ENCODE measurements around the gene ADAMTSL5.
"Not testable (repeated sequence)": the region's sequence is repeated elsewhere in the genome, so short reads cannot be mapped to it uniquely, and the experiment has no call there.

ADAMTSL5 gene

DNA sequence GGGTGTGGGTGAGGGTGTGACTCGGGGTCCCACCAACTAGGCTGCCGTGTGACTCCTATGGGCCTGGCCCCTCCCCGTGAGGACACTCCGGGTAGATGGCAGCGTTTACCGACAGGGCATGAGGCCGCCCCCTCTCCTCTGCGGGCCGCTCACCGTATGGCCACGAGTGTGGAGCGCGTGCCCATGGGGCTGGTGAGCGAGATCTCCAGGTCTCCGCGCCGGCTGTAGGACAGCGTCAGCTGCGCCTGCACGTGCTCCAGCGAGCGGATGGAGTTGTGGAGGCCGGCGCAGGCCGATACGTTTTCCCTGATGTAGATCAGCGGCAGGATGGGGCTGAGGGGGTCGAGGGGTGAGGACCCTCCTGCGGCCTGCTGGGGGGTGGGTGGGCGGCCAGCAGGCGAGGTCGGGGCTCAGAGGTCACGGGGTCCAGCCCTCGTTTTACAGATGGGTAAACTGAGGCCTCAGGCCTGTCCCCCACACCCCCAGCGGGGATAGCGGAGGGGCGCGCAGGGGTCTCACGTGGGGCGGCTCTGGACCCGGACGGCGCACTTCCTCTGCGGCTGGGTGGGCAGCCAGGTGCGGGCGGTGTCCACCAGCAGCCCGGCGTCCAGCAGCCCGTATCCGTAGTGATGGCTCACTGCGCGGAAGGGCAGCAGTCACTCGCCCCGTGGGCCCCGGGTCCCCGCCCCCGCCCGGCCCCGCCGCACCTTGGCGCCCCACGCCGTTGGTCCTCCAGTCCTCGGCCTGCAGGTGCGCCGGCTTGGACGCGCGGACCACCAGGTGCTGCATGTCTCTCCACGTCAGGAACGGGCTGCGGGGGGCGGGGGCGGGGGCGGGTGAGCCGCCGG is 29.5 kb downstream of the ADAMTSL5 start:
- no peak for DNase-seq
- TF ChIP-seq CTCF (IDR thresholded peaks at IDR 0.05), result no peak
- H3K36me3 ChIP-seq, result no peaks in the 10 kb centered on the region
- peaks cover 0 to 12% (median 9%) of the 10 kb centered on the region in 4 donors for H3K4me1 ChIP-seq
- H3K9me3 ChIP-seq, result no peaks in the 10 kb centered on the region
- H3K4me3 ChIP-seq, result no peak overlapping the region
- H3K27me3 ChIP-seq, result peaks cover 0 to 9% of the 10 kb centered on the region in 2 donors
- intact Hi-C loops (cut with DNase I; ENCODE audit: low total_unique reads), result no loop called here
- no peak overlapping the region for H3K27ac ChIP-seq

DNA sequence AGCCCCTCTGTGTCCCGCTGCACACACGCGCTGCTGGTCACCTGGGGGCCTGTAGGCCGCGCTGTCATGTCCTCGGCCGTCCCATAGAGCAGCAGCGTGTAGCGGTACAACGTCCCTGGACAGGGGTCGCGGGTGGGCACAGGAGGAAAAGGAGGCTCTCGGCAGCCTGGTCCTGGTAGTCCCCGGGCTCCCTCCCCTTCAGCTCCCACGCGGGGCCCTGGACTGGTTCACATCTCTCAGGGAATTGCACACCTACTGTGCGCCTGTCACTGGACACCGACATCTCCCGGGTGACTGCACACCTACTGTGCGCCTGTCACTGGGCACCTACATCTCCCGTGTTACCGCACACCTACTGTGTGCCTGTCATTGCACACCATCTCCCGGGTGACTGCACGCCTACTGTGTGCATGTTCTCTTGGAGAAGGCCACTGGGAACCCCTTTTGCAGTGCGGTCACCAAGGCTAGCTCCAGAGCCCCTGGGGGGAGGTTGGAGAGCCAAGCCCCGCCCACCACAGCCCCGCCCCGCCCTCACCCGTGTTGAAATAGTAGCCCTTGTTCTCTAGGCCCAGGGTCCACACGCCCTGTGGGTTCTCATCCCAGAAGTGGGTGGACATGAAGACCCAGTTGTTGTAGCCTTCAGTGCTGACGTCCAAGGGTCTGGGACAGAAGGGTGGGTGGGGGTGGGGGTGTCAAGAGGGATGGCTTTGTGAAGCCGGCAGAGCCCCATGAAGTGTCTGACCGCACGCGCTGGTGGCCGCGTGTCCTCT is 30.3 kb downstream of the ADAMTSL5 start:
- H3K9me3 ChIP-seq, result no peaks in the 10 kb centered on the region
- peaks cover 0 to 9% of the 10 kb centered on the region in 2 donors for H3K27me3 ChIP-seq
- TF ChIP-seq CTCF (IDR thresholded peaks at IDR 0.05), result no peak
- H3K4me3 ChIP-seq, result no peak overlapping the region
- intact Hi-C loops (cut with DNase I; ENCODE audit: low total_unique reads), result no loop called here
- H3K27ac ChIP-seq, result no peak overlapping the region
- DNase-seq, result no peak
- H3K4me1 ChIP-seq, result peaks cover 0 to 18% (median 16%) of the 10 kb centered on the region in 4 donors
- H3K36me3 ChIP-seq, result no peaks in the 10 kb centered on the region

DNA sequence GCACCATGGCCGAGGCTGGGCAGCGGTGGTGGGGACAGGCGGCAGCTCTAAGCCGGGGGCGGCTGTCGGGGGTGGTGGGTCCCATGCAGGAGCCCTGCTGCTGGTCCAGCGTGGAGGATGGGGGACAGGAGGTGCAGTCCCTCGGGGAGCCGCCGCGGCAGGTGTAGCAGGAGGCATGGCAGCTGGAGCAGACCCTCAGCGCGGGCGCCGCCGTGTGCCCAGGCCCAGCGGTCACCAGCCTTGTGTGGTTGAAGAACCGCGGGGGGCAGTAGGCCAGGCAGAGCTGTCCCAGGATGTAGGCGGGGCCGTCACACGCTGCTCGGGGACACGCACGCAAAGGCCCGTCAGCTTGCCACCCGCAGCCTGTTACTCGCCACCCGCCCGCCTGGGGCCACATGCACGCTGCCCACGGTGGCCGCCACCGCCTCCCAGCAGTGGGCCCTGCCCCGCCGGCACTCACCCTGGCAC is 30.9 kb downstream of the ADAMTSL5 start:
- Histone ChIP-seq H3K27ac (no peak overlapping the region), H3K36me3 (peaks cover 0 to 4% (median 0%) of the 10 kb centered on the region in 3 donors), H3K4me1 (peaks cover 0 to 22% (median 18%) of the 10 kb centered on the region in 4 donors), H3K9me3 (no peaks in the 10 kb centered on the region), H3K4me3 (no peak overlapping the region), H3K27me3 (peaks cover 0 to 13% of the 10 kb centered on the region in 2 donors)
- intact Hi-C loops (cut with DNase I; ENCODE audit: low total_unique reads), result no loop called here
- no peak for DNase-seq
- no peak for TF ChIP-seq CTCF (IDR thresholded peaks at IDR 0.05)

DNA sequence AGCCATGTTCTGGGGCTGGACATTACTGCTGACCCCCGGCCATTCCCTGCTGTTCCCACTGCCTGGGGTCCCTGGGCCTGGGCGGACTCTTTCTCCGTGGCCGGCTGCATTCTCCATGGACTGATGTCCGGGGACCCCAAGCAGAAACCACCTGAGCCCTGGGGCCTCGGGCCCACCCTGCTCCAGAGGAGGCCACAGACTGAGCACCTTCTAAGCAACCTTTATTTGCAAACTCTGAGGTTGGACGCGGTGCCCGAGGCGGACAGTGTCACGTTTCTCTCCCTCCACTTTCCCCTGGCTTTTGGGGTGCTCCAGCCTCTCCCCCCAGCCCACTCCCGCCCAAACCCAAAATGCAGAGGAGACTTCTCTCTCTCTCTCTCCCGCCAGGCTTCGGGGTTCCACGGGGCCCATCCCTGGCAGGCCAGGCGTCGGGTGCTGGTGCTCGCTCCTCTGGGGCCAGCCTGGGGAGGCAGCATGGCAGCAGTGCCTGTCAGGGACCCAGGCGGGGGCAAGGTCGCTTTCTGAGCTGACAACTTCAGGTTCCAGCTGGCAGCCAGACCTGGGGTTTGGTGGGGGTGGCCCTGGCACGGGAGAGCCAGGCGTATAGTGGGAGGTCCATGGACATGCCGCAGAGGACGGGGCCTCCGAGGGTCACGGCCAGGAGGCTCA is 31.5 kb downstream of the ADAMTSL5 start:
- peaks cover 0 to 9% (median 3%) of the 10 kb centered on the region in 3 donors for H3K36me3 ChIP-seq
- no peak overlapping the region for H3K4me3 ChIP-seq
- peaks cover 0 to 17% of the 10 kb centered on the region in 2 donors for H3K27me3 ChIP-seq
- H3K9me3 ChIP-seq, result no peaks in the 10 kb centered on the region
- no peak for TF ChIP-seq CTCF (IDR thresholded peaks at IDR 0.05)
- no peak for DNase-seq
- intact Hi-C loops (cut with DNase I; ENCODE audit: low total_unique reads), result no loop called here
- peaks cover 0 to 22% (median 18%) of the 10 kb centered on the region in 4 donors for H3K4me1 ChIP-seq
- H3K27ac ChIP-seq, result no peak overlapping the region

DNA sequence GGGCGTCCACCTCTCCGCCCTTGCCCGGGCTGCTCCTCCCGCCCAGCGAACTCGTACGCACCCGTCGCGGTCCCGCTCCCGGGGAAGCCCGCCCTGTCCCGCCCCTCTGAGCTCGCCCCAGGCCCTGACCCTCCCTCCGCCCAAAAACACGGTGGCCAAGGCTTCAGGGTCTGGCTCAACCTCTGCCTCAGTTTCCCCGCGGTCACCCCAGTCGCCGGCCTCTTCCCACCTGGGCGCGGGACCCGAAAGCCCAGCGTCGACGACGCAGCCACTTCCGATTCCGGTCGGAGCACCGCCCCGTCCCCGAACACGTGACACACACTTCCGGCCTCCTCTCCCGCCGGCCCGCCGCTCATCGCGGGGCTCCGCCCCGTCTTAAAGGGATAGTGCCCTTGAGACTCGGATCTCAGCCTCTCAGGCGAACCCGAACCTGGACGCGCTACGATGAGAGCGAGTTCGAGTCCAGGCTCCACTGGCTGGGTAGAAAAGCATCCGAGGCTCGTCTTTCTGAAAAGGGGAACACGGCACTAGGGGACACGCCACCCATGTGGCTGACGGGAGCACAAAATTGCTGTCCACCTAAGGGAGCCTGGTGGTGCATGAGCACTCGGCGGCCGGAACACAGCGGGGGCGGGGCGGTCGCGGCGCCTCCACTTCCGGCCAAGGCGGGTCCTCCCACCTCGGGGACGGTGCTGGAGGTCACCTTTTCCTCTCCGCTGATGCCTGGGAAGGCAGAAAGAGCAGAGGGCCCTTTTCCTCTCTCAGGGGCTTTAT is 33.7 kb downstream of the ADAMTSL5 start, which contains the start of gene C19orf25:
TSS of gene C19orf25 (minus strand) at position 282 of the 774 bp plus-strand sequence. CDS start 312 bp downstream, outside the sequence.
- peaks cover 0 to 40% of the 10 kb centered on the region in 2 donors for H3K27me3 ChIP-seq
- H3K9me3 ChIP-seq, result no peaks in the 10 kb centered on the region
- H3K36me3 ChIP-seq, result peaks cover 0 to 29% (median 24%) of the 10 kb centered on the region in 3 donors
- peaks cover 0 to 28% (median 18%) of the 10 kb centered on the region in 4 donors for H3K4me1 ChIP-seq
- peak; percentile 94 to 96 for DNase-seq
- peak within 1 kb of the TSS; percentile 72 for H3K27ac ChIP-seq
- H3K4me3 ChIP-seq, result peak within 1 kb of the TSS; percentile 74 to 99
- intact Hi-C loops (cut with DNase I; ENCODE audit: low total_unique reads), result no loop called here
- no peak for TF ChIP-seq CTCF (IDR thresholded peaks at IDR 0.05)

- H3K36me3 ChIP-seq, result peaks cover 0 to 30% (median 30%) of the 10 kb centered on the region in 3 donors
- intact Hi-C loops (cut with DNase I; ENCODE audit: low total_unique reads); H3K27ac ChIP-seq: not testable (repeated sequence)
Observed at GRCh38 chr19:1477056-1477455, 35.8 kb downstream of the ADAMTSL5 start.

More at GRCh38 chr19:1477056-1477455, 35.8 kb downstream of the ADAMTSL5 start:
- H3K27me3 ChIP-seq, result peaks cover 3 to 52% of the 10 kb centered on the region in 2 donors
- DNase-seq, H3K4me3 ChIP-seq, H3K9me3 ChIP-seq: not testable (repeated sequence)
- H3K4me1 ChIP-seq, result peaks cover 0 to 35% (median 27%) of the 10 kb centered on the region in 4 donors
